Measurements from ENCODE around the gene LIN9.
A peak's percentile ranks its signal among the peaks of the same experiment; 100 is the strongest.
"Not testable (repeated sequence)": the region's sequence is repeated elsewhere in the genome, so short reads cannot be mapped to it uniquely, and the experiment has no call there.

The LIN9 gene, protein sequence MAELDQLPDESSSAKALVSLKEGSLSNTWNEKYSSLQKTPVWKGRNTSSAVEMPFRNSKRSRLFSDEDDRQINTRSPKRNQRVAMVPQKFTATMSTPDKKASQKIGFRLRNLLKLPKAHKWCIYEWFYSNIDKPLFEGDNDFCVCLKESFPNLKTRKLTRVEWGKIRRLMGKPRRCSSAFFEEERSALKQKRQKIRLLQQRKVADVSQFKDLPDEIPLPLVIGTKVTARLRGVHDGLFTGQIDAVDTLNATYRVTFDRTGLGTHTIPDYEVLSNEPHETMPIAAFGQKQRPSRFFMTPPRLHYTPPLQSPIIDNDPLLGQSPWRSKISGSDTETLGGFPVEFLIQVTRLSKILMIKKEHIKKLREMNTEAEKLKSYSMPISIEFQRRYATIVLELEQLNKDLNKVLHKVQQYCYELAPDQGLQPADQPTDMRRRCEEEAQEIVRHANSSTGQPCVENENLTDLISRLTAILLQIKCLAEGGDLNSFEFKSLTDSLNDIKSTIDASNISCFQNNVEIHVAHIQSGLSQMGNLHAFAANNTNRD

GRCh38 chr1:226308723-226309397 is at the start of gene LIN9:
TSS of gene LIN9 (minus strand) at chr1:226309164. CDS start at chr1:226309139, 25 bp downstream.
- DNase-seq = peak; percentile 87 to 91

DNA sequence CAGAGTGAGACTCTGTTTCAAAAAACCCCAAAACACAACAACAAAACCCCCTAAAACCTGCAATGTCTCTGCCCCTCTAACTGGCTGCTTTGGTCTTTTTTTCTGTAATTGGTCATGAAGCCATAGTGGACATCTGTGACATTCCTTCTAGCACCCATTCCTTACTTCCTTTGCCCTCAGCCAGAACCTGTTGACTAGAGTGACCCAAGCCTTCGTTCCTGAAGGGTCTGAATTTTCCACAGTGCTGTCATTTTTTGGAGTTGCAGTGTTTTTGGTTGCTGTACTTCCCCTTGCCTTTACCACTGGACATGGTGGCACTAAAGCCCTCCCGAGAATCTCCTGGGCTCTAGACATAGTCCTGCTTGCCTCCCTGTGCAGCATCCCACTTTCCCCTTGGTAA is 48.5 kb upstream of the LIN9 start:
- DNase-seq = no peak

DNA sequence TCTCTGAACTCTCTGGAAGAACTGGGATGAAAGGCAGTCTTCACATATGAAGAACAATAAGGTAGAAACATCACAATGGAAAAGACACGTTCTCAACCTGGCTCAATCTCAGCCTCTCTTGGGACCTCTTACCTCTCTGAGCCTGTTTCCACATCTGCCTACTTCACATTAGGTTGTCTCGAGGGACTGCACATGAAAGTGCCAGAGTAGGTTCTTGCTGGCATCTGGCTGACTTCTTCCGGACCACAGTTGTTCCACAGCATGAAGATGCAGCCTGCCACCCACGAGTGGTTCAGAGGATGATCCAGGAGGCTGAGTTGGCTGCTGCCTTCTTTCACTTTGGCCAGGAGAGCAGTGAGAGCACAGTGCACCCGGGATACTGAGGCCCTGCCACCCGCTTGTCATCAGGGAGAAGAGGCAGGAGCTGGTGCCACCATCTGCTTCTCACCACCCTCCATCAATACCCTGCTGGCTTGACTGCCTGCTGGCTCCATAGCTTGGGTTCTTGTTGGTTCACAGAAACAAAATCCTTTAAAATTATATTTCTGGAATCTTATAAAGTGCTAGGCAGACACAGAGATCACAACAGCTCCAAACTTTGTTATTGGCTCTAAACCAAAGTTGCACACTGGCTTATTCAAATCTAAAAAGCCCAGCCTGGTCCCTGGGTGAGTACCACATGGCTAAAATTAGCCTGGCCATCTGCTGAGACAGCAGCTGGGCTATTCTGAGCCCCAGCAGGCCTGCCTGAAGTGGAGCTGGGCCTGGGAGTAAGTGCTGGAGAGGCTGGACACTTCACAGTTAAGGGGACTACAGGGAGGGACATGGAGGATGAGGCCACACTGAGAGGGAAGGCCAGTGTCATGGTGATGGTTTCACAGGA is 46.9 kb upstream of the LIN9 start:
- no peak for DNase-seq

DNA sequence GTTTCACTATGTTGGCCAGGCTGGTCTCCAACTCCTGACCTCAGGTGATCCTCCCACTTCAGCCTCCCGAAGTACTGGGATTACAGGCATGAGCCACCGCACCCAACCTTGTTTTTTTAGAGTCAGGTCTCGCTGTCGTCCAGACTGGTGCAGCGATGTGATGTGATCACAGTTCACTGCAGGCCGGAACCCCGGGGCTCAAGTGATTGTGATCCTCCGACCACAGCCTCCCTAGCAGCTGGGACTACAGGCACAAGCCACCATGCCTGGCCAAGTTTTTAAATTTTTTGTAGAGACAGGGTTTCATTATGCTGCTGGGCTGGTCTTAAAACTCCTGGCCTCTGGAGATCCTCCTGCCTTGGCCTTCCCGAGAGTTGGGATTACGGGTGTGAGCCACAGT is 46.1 kb upstream of the LIN9 start:
- DNase-seq = no peak

- DNase-seq = no peak
These were observed 44.9 kb upstream of the LIN9 start for GRCh38 chr1:226353698-226354525.

DNA sequence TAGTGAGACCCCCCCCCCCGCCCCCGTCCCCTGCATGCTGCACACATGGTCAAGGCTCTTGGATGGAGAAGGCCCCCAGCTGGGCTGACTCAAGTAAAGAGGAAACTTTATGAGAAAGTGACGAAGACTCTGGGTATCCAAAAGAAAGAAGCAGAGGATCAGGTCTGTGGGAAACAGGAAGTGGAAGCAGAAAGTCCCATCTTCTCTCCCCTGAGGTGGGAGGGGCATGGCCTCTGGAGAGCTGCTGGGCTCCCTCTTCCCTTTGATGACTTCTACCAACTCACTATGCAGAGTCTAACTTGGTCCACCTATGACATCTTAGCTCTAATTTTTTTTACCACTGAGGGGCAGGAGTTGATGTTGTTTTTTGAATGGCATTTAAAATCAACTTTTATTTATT is 42.7 kb upstream of the LIN9 start:
- no peak for DNase-seq

DNA sequence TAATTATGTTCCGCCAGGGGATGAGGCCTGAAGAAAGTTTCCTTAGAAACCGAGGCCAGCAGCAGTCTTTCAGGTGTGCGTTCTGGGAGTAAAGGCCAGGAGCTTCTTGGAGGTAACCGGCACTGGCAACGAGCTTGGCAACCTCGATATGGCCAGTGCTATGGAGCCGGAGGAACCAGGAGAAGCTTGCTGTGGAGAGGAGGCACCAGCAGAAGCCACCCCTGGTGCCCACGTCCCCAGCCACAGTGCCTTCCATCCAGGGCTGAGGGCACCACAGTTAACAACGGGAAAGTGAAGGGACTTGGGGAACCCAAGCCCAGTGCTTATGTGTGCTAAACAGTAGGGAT is 41.5 kb upstream of the LIN9 start:
- DNase-seq = no peak

- no peak for DNase-seq
These were observed 41.0 kb upstream of the LIN9 start for GRCh38 chr1:226349801-226350518.

DNA sequence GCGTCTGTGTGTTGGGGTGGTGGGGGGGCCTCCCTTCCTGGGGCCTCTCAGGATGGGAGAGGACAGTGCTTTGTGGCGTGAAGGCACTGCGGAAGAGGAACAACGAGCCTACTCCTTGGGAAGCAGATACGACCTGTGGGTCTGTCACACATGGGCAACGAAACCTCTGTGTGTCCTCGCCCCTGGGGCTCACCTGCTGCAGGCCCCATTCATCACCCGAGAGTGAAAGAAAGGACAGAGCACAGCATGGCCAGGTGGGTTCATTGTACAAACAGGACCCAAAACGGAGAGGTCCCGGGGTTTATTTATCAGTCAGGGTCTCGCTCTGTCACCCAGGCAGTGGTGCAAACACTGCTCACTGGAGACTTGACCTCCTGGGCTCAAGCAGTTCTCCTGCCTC is 40.1 kb upstream of the LIN9 start:
- DNase-seq = no peak

DNA sequence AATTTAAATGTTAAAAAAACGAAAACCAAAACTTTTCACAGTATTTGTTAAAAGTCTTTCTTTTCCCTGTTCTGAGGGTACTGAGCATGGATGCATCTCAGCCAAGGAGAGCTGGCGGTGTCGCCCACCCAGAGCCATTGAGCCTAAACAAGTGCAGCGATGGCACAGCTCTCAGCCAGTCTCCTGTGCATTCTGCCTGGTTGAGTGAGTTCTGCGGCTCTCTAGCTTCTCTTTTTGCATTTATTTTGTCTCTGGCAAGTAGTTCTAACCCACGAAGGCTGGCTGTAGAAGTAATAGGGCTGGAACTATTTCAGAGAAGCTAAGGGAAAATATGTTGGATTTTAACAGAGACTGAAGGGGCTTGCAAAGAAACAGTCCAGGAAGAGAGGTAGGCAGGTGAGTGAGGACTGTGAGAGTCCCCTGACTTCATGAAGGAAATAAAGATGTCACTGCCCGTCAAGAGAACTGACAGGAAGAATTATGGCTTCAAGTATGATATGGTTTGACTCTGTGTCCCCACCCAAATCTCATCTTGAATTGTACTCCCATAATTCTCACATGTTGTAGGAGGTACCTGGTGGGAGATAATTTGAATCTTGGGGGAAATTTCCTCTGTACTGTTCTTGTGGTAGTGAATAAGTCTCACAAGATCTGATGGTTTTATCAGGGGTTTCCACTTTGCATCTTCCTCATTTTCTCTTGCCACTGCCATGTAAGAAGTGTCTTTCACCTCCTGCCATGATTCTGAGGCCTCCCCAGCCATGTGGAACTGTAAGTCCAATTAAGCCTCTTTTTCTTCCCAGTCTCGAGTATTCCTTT is 35.7 kb upstream of the LIN9 start:
- DNase-seq = no peak

- no peak for DNase-seq
These were observed 33.7 kb upstream of the LIN9 start for GRCh38 chr1:226342656-226343055.

- DNase-seq = not testable (repeated sequence)
These were observed 31.1 kb upstream of the LIN9 start for GRCh38 chr1:226340111-226340510.

GRCh38 chr1:226337276-226337875 is 28.4 kb upstream of the LIN9 start:
- DNase-seq = no peak

- DNase-seq = no peak
These were observed 26.7 kb upstream of the LIN9 start for GRCh38 chr1:226335661-226336060.

DNA sequence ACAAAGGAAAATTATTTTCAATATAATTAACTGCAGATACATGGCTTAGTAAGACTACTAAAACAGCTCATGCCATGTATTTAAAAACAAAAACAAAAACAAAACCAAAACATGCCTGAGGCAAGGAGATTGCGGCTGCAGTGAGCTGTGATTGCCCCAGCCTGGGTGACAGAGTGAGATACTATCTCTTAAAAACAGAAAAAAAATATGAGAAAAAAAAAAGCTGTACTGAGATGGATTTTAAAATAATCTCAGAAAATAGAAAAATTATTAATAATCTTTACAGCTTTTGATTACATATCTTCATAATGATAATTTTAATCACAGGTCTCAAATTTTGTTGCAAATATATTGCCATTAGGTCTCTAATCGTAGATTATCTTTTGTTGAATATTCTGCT is 24.0 kb upstream of the LIN9 start:
- peak in 1 of 2 donors; percentile 11 for DNase-seq

- no peak for DNase-seq
These were observed 20.3 kb upstream of the LIN9 start for GRCh38 chr1:226329237-226329636.

DNA sequence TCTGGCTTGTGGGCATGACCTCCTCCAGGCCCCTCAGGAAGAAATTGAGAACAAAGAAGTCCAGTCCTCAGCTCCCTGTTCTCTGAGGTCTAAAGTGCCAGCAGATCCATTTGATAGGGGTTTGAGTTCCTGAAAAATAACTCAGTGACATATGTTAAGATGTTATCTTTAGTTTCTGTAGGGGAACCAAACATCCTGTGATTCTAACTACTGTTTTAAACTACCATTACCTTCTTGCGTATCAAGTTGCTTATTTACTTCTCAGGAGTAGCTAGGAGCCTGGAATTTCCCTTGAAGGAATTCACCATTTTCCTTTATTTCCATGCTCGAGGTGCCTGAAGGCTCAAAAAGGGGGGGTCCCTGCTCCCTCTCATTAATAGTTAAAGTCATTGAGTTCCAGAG is 18.8 kb upstream of the LIN9 start:
- no peak for DNase-seq

DNA sequence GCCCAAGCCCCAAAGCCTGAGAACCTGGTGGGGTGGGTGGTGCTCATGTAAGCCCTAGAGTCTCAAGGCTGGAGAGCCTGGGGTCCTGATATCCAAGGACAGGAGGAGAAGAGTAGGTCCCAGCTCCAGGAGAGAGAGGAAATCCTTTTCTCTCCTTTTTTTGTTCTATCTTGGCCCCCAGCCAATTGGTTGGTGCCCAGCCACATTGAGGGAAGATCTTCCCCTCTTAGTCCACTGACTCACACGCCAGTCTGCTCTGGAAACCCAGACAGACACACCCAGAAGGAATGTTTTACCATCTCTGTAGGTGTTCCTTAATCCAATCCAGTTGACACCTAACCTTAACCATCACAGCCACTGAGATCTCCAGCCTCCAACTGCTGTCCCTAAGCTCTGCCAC is 16.2 kb upstream of the LIN9 start:
- no peak for DNase-seq

GRCh38 chr1:226324479-226324878 is 15.5 kb upstream of the LIN9 start:
- DNase-seq = no peak

DNA sequence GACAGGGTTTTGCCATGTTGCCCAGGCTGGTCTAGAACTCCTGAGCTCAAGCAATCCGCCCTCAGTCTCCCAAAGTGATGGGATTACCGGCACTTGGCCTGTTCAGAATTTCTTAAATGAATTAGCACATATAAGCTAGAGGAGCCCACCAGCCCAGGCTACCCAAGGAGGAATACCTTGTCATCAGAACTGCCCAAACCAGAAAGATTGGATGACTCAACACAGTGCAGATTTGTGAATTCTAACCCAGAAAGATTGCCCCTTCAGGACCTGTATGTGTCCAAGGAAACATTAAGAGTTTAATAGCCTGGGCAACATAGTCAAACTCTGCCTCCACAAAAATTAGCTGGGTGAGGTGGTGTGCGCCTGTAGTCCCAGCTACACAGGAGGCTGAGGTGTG is 14.0 kb upstream of the LIN9 start:
- DNase-seq = no peak
